Measurements from ENCODE around the gene CCT7.

CCT7 gene

DNA sequence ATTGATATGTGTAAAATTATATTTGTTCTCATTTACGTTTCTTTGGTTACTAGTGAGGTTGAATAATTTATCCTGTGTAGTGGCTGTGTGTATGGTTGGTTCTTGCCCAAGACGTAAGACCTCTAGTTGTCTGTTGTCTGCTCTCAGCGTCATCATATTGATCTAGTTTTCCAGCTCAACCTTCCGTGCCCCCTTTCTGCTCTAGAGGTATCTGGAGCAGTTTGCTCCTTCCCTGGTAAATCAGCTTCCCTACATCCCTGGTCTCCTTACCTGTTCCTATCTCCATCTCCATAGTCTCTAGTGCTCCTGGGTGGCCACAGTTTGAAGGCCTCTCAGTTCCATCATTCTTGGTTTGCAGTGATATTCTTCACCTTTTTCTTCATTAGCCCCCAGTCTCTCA, 18.9 kb upstream of the CCT7 start (continued):
- TF ChIP-seq ZFHX2 (tag by site-specific recombination; conservative IDR thresholded peaks at IDR 0.05) (no peak), ZNF561 (tag by site-specific recombination; IDR thresholded peaks at IDR 0.05; ENCODE audit: borderline replicate concordance) (no peak), IKZF3 (tag by site-specific recombination; IDR thresholded peaks at IDR 0.05) (no peak), ZNF624 (tag by site-specific recombination; IDR thresholded peaks at IDR 0.05) (no peak), ZNF174 (tag by site-specific recombination; IDR thresholded peaks at IDR 0.05) (no peak), ZNF354C (tag by site-specific recombination; IDR thresholded peaks at IDR 0.05; ENCODE audit: borderline replicate concordance, low read depth) (no peak)
- TF ChIP-seq, protein P1, sequence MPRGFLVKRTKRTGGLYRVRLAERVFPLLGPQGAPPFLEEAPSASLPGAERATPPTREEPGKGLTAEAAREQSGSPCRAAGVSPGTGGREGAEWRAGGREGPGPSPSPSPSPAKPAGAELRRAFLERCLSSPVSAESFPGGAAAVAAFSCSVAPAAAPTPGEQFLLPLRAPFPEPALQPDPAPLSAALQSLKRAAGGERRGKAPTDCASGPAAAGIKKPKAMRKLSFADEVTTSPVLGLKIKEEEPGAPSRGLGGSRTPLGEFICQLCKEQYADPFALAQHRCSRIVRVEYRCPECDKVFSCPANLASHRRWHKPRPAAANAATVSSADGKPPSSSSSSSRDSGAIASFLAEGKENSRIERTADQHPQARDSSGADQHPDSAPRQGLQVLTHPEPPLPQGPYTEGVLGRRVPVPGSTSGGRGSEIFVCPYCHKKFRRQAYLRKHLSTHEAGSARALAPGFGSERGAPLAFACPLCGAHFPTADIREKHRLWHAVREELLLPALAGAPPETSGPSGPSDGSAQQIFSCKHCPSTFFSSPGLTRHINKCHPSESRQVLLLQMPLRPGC (tag by site-specific recombination; IDR thresholded peaks at IDR 0.05), result no peak
- TF ChIP-seq, protein P2, sequence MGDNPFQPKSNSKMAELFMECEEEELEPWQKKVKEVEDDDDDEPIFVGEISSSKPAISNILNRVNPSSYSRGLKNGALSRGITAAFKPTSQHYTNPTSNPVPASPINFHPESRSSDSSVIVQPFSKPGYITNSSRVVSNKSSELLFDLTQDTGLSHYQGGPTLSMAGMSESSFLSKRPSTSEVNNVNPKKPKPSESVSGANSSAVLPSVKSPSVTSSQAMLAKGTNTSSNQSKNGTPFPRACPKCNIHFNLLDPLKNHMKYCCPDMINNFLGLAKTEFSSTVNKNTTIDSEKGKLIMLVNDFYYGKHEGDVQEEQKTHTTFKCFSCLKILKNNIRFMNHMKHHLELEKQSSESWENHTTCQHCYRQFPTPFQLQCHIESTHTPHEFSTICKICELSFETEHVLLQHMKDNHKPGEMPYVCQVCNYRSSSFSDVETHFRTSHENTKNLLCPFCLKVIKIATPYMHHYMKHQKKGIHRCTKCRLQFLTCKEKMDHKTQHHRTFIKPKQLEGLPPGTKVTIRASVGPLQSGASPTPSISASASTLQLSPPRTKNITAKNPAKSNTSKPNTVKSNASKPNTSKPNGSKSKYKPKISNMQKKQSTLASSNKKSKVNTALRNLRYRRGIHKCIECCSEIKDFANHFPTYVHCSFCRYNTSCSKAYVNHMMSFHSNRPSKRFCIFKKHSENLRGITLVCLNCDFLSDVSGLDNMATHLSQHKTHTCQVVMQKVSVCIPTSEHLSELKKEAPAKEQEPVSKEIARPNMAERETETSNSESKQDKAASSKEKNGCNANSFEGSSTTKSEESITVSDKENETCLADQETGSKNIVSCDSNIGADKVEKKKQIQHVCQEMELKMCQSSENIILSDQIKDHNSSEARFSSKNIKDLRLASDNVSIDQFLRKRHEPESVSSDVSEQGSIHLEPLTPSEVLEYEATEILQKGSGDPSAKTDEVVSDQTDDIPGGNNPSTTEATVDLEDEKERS (tag by site-specific recombination; IDR thresholded peaks at IDR 0.05), result no peak

DNA sequence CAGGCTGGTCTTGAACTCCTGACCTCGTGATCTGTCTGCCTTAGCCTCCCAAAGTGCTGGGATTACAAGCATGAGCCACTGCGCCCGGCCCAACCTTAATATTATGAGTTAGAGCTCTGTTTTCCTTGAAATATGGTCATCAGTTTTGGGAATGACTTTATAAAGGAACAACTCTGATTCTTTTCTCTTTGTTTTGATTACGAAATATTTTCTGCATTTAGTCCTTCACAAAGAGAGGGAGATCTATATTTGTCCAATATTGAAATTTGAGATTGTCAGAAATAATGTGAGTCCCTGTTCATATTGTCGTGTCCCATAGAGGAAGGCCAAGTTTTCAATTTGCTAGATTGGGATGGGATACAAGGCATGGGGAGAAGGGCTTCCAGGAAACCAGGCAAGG, 16.9 kb upstream of the CCT7 start:
- H3K4me1 ChIP-seq (ENCODE audit: control insufficient read depth, insufficient read depth, low read length), result no peaks in the 10 kb centered on the region
- H3K27ac ChIP-seq (ENCODE audit: extremely low read depth, low read depth, low read length), result no peak overlapping the region
- ChIA-PET POLR2A (interaction anchor here (2.6 kb wide), 1 partner anchor 16 kb away, joined by 20 read pairs; the partner anchor contains the start of genes CCT7 and PRADC1), CTCF (interaction anchor here (0.5 to 1.2 kb wide), 2 partner anchors 40 to 168 kb away, joined by 3 to 5 read pairs; partner anchors contain the start of gene ALMS1)
- peaks cover 0 to 31% of the 10 kb centered on the region in 2 experiments; a peak in 1 of 3 replicates for H3K36me3 ChIP-seq (ENCODE audit: control insufficient read depth in 2 of 2, insufficient read depth in 1 of 2, low read length in 2 of 2)
- H3K4me3 ChIP-seq (ENCODE audit: low read depth, low read length), result no peak overlapping the region
- TF ChIP-seq ZNF629 (tag by site-specific recombination; IDR thresholded peaks at IDR 0.05) (no peak), ZNF404 (tag by site-specific recombination; IDR thresholded peaks at IDR 0.05) (no peak), BCL11A (tag by site-specific recombination; IDR thresholded peaks at IDR 0.05; ENCODE audit: low read depth) (no peak), ZNF843 (tag by site-specific recombination; IDR thresholded peaks at IDR 0.05) (no peak), KLF10 (tag by site-specific recombination; IDR thresholded peaks at IDR 0.05) (no peak), ZNF677 (tag by site-specific recombination; IDR thresholded peaks at IDR 0.05) (no peak), ZXDB (tag by site-specific recombination; IDR thresholded peaks at IDR 0.05) (no peak), ZNF423 (tag by site-specific recombination; IDR thresholded peaks at IDR 0.05) (no peak), OSR2 (tag by site-specific recombination; IDR thresholded peaks at IDR 0.05) (no peak), ZNF837 (tag by site-specific recombination; IDR thresholded peaks at IDR 0.05) (no peak), ZBTB8A (tag by site-specific recombination; IDR thresholded peaks at IDR 0.05) (no peak), ZNF658 (tag by site-specific recombination; IDR thresholded peaks at IDR 0.05) (no peak), ZFP41 (tag by site-specific recombination; IDR thresholded peaks at IDR 0.05; ENCODE audit: borderline replicate concordance) (no peak), ZFP69B (tag by site-specific recombination; IDR thresholded peaks at IDR 0.05) (no peak), ZNF670 (tag by site-specific recombination; IDR thresholded peaks at IDR 0.05; ENCODE audit: low read depth) (no peak), KLF1 (tag by site-specific recombination; IDR thresholded peaks at IDR 0.05) (no peak), GLI2 (tag by site-specific recombination; IDR thresholded peaks at IDR 0.05; ENCODE audit: borderline replicate concordance, low read depth) (no peak)
- TF ChIP-seq, protein P2 (tag by site-specific recombination; IDR thresholded peaks at IDR 0.05), result no peak
- TF ChIP-seq, protein P3, sequence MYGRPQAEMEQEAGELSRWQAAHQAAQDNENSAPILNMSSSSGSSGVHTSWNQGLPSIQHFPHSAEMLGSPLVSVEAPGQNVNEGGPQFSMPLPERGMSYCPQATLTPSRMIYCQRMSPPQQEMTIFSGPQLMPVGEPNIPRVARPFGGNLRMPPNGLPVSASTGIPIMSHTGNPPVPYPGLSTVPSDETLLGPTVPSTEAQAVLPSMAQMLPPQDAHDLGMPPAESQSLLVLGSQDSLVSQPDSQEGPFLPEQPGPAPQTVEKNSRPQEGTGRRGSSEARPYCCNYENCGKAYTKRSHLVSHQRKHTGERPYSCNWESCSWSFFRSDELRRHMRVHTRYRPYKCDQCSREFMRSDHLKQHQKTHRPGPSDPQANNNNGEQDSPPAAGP (tag by site-specific recombination; IDR thresholded peaks at IDR 0.05), result no peak
- TF ChIP-seq, protein P4, sequence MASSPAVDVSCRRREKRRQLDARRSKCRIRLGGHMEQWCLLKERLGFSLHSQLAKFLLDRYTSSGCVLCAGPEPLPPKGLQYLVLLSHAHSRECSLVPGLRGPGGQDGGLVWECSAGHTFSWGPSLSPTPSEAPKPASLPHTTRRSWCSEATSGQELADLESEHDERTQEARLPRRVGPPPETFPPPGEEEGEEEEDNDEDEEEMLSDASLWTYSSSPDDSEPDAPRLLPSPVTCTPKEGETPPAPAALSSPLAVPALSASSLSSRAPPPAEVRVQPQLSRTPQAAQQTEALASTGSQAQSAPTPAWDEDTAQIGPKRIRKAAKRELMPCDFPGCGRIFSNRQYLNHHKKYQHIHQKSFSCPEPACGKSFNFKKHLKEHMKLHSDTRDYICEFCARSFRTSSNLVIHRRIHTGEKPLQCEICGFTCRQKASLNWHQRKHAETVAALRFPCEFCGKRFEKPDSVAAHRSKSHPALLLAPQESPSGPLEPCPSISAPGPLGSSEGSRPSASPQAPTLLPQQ (tag by site-specific recombination; IDR thresholded peaks at IDR 0.05), result no peak
- H3K9me3 ChIP-seq (ENCODE audit: control insufficient read depth, insufficient read depth, low read depth, low read length), result no peaks in the 10 kb centered on the region

Data from HEK293 (cell line).